Renal cortex interstitium (tissue), 11 donors: ENCODE results near the gene RUBCN. TPM values are rescaled to one million over a fixed set of nuclear protein-coding genes. Genes with fewer than 3 reads are reported as not detected.
"Not testable (repeated sequence)": the region's sequence is repeated elsewhere in the genome, so short reads cannot be mapped to it uniquely, and the experiment has no call there.

Experiments used
- DNase-seq, 11 donors: peaks; one replicate each; pipeline ENCODE4 v3.0.0-alpha.2; 2013; ENCODE audit warnings: low read depth in 9 of 11, low spot score in 4 of 11; ENCODE audit errors: extremely low read depth in 1 of 11
- polyA plus RNA-seq, 3 donors: library from polyadenylated mRNA; unstranded; fragments of 120-200 nt; gene quantifications; one replicate each; pipeline ENCODE4 v1.2.1, GENCODE V29; 2013; ENCODE audit not compliant: insufficient read length in 3 of 3

RUBCN gene
- polyA plus RNA-seq, 3 donors, result 9.9 to 14.8 (median 12.4) TPM

DNA sequence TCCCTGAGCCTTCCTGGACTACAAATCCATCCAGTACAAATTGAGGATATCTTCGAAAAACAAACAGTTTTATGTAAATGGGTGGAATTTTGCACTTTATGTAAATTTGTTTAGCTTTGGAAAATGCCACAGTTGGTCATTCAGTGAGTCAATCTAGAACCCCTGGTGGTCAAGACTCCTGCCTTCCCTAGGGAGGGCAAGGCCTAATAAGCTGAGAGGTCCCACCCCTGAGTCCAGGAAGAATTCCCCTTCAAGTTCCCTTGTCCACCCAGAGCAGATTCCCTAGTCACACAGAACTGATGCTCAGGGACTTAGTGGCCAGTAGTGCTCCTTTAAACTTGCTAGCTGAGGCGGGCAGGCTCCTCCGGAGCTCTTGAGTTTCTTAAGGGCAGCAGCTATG is 6.1 kb upstream of the RUBCN start:
- DNase-seq, result no peak

DNA sequence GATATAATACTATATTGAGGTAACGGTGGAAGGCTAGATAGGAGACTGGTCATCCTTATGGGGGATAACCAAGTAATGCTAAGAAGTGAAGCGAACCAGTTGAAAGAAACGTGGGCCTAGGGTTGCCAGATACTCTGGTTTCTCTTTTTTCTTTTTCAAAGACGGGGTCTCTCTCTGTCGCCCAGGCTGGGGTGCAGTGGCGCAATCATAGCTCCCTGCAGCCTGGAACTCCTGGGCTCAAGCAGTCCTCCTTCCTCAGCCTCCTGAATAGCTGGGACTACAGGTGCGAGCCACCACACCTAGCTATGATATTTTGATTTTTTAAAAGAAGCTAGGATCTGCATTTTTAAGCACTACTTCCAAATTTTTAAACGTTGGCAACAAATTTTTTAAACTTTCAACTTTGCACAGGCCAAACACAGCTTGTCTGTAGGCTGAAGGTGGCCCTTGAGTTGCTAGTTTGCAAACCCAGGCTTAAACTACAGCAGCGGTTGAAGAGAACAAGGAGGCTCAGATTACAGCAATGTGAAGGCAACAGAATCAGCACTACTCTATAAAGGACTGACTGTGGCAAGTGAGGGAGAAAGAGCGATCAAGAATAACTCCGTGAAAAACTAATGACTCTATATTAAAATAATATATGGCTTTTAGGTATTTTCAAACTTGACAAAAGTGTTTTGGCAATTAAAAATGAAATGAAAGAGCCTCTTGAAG is 1.2 kb upstream of the RUBCN start:
- no peak for DNase-seq

DNA sequence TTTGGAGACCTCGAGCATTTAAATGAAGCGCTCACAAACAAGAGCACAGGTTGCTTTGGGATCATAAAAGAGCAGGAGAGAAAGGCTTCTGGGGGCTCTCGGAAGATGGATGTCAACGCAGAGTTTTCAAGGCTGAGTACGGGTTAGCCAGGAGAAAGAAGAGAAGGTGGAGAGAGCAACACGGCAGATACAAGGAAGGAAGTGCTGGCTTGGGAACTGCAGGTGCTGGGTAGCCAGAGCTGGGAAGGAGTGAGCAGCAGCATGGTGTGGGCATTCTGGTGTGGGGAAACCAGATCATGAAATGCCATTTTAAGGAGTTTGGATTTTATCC is 580 bp upstream of the RUBCN start:
- DNase-seq, result no peak

GRCh38 chr3:197736010-197736490 is 654 bp downstream of the RUBCN start:
- no peak for DNase-seq

DNA sequence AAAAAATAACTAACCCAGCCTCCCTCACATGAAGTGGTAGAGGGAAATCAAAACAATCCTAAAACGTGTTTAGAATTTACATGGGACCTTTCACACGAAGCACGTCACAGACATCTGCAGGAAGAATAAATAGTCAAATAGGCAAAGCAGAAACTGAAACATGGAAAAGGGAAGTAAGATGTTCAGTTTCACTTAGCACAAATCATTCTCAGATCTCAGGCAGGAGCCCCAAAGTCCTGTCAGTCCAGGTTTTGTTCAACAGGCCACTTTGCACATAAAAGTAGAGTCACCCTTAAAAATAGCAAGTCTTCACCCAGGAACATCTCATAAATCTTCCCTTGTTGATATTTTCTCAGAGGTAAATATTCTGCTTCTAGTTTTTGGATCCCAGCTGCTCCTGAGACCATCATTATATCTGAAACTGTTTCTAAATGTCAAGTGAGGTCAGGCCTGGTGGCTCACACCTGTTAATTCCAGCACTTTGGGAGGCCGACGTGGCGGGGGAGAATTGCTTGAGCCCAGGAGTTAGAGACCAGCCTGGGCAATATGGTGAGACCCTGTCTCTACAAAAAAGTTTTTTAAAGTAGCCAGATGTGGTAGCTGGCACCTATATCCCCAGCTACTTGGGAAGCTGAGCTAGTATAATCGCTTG is 1.9 kb downstream of the RUBCN start:
- DNase-seq, result no peak

DNA sequence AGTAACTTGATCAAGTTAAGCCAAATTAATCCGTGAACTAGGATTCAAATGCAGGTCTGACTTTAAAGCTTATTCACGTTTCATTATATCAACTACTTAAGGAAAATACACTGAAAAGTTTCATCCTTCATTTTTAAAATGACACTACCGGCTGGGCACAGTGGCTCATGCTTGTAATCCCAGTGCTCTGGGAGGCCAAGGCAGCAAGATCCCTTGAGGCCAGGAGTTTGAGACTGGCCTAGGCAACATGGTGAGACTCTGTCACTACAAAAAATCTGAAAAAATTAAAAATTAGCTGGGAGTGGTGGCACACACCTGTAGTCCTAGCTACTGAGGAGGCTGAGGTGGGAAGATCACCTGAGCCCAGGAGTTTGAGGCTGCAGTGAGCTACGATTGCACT is 3.7 kb downstream of the RUBCN start:
- DNase-seq, result no peak

GRCh38 chr3:197731483-197731882 is 5.2 kb downstream of the RUBCN start:
- DNase-seq, result not testable (repeated sequence)

DNA sequence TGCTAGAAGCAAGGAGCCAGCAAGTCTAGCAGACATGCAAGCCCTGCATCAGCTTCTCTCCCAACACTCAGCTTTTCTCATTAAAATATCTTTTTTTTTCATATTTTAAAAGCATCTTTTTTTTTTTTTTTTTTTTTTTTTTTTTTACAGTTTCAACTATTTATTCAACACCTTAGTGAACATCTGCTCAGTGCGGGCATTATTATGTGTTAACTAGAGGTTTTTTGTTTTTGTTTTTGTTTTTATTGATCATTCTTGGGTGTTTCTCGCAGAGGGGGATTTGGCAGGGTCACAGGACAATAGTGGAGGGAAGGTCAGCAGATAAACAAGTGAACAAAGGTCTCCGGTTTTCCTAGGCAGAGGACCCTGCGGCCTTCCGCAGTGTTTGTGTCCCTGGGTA is 5.9 kb downstream of the RUBCN start:
- DNase-seq, result not testable (repeated sequence)

- no peak for DNase-seq
Observed at GRCh38 chr3:197730200-197730599, 6.5 kb downstream of the RUBCN start.

DNA sequence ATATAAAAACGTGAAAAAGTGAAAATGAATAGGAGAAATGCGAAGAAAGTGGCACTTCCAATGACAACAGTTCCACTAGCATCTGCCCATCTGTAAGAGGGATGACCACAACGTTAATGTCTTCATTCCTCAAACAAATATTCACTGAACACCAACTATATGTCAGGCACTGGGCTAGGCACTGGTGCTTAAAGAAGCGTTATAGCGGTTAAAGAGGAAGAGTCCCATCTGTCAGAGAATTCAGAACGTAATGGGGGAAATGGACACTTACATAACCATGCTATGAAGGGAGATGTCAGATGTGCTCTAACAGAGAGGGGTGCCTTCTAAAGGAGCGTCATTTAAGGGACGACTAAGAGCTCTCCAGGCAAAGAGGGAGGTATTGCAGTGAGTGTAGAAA is 8.2 kb downstream of the RUBCN start:
- no peak for DNase-seq

- not testable (repeated sequence) for DNase-seq
Observed at GRCh38 chr3:197727878-197728277, 8.8 kb downstream of the RUBCN start.

GRCh38 chr3:197722734-197723133 is 14.0 kb downstream of the RUBCN start:
- no peak for DNase-seq

DNA sequence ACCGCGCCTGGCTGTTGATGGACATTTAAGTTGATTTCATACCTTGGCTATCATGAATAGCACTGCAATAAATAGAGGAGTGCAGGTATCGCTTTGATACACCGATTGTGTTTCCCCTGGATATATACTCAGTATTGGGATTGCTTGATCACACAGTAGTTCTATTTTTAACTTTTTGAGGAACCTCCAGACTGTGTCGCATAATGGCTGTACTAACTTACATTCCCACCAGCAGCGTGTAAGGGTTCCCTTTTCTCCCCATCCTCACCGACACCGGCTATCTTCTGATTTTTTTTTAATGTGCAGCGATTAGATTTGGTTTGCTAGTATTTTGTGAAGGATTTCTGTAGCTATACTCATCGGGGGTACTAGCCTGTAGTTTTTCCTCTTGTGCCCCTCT is 16.0 kb downstream of the RUBCN start:
- DNase-seq, result no peak

DNA sequence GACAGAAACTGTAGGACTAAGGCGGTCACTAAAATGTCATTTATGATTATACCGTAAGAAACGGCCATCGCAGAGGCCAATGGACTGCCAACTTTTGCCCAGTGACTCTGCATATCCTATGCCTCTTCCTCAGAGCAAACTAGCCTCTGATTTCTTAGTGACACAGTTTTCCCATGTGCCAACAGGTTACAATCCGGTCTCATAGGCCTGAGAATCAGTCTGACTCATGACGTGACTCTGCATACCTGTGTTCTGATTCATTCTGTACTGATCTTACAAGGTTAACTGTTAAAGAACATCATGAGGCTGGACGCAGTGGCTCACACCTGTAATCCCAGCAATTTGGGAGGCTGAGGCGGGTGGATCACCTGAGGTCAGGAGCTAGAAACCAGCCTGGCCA is 17.8 kb downstream of the RUBCN start:
- DNase-seq, result no peak

- no peak for DNase-seq
Observed at GRCh38 chr3:197714251-197714650, 22.5 kb downstream of the RUBCN start.

- no peak for DNase-seq
Observed at GRCh38 chr3:197713477-197713822, 23.3 kb downstream of the RUBCN start.

DNA sequence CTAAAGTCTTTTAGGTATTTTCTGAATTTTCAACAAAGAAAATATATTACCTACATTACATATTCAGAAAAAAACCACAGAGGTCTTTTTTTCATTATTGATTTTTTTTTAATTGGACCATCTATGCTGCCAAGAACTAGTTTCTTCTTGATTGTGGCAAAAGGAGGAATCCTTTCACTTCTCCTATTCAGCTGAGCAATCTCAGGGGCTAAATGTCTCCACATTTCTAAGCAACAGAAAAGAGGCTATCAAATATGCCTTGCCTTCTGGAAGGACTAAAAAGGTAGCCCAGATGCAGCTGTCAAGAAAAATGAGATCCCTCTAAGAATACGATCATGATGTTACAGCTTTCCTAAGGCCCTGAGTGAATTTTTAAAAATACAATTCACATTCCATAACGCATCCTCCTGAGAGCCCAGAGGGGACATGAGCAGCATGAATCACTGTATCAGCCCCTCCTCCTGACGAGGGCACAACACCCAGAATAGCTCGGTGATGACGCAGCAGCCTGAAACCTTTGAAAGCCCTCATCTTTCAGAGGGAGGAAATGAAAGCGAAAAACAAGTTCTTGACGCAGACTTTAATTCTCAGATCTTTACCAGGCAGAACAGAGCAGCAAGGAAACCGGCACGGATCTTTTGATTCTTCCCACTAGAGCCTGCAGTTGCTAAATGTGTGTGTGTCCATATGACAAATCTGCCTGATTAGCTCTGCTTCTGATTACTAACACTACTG is 24.6 kb downstream of the RUBCN start:
- DNase-seq, result peak in 9 of 11 donors; percentile 43 to 74 (median 59)

DNA sequence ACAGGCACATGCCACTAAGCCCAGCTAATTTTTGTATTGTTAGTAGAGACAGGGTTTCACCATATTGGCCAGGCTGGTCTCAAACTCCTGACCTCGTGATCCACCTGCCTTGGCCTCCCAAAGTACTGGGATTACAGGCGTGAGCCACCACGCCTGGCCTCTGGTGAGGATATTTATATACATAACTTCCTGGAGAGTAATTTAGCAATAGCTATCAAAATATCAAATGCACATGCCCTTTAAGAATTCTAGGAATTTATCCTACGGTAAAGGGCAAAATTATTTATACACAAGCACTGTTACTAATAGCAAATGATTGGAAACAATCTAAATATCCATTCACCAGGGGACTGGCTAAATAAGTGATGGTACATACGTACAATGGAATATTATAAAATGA is 25.7 kb downstream of the RUBCN start:
- DNase-seq, result not testable (repeated sequence)

DNA sequence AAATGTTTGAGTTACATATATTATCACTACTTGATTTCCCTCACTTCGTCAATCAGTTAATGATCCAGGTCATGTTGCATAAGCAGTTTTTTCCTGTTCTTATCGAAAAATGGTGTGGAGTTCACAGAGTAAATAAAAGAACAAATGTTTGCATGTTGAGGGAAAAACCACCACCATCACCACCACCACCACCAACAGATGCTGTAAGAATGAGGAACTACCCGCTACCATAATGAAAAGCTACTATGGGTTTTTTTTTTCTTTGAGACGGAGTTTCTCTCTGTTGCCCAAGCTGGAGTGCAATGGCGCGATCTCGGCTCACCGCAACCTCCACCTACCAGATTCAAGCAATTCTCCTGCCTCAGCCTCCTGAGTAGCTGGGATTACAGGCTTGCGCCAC is 27.6 kb downstream of the RUBCN start:
- DNase-seq, result no peak

DNA sequence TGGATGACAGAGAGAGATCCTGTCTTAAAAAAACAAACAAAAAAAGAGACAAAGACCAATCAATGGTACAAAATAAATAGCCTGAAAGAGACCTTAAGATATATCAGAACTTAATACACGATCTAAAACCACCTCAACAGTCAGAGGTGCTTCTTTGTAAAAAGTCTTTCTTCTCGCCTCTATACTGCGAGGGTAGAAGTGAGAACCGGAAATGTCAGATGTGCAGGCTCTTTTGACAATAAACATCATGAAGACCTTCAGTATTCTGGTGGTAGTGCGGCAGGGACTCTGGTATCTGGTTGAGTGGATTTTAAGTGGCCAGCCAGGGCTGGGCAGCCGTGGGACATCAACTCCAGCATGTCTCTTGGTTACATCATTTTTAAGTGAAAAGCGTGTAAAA is 30.0 kb downstream of the RUBCN start:
- no peak for DNase-seq
